ENCODE measurements around the gene GIT2.
"Not testable (repeated sequence)": the region's sequence is repeated elsewhere in the genome, so short reads cannot be mapped to it uniquely, and the experiment has no call there.

Gene GIT2

DNA sequence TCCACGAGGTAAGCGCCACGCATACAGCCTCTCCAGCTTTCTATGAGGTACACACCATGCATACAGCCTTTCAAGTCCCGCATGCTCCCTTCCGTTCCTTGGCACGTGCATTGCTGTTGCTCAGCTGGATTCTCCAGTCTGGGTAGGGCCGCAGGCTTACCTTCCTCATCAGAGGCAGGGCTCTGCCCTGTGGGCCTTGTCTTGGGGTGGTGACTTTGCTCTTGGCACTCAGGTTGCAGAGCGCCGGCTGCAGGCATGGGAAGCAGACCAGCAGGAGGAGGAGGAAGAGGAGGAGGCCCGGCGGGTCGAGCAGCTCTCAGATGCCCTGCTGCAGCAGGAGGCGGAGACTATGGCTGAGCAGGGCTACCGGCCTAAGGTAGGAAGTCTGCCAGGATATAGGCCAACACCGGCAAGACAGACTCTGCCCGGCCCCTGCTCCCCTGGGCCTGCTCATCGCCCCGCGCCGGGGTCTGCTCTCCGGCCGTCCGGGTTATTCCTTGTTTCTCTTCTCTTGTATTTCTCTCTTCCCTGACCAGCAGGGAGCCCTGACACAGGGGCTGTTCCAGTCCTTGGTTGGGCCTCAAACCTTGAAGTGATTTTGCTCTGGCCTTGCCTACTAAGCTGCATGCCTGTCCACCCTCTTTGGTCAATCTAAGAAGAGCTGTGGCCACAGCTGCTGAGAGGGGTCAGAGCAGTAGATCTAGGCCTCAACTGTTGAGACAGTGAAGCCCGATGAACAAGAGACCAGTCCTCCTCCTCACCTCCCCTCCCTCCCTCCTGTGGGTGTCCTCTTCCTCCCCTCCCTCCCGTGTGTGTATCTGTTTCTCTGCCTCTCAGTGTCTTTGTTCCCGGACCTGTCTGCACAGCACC is 80.8 kb downstream of the GIT2 start:
- DNase-seq = no peak

DNA sequence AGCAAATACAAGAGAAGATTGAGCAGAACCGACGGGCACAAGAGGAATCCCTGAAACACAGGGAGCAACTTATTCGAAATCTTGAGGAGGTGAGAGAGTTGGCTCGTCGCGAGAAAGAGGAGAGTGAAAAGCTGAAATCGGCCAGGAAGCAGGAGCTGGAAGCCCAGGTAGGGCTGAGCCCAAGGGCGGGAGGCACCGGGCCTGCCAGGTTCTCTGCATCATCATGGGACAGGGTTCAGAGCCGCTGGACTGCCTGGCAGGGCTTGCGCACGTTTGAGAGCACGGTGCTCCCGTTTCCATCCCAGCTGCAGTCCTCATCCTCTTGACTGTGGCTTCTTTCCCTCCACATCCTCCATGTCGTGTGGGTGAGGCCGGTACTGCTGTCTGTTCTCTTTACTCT is 81.7 kb downstream of the GIT2 start:
- no peak for DNase-seq

DNA sequence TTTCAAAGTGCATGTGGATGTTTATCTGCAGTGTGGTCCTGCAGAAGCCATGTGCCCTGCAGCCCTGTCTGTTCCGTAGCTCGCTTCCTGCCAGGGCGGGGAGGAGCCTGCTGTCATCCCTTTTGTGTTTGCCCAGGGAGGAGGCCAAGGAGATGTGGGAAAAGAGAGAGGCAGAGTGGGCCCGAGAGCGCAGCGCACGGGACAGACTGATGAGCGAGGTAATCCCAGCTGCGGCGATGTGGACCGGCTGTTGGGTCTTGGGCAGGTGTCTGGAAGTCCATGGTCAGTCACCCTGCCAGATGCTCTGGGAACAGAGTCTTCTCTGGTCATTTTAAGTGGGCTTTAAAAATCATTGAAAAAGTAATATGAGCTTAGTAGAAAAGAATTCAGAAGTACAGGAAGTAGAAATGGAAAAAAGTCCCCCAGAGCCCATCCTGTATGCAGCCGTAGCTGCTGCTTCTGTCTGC is 83.3 kb downstream of the GIT2 start:
- DNase-seq = no peak

DNA sequence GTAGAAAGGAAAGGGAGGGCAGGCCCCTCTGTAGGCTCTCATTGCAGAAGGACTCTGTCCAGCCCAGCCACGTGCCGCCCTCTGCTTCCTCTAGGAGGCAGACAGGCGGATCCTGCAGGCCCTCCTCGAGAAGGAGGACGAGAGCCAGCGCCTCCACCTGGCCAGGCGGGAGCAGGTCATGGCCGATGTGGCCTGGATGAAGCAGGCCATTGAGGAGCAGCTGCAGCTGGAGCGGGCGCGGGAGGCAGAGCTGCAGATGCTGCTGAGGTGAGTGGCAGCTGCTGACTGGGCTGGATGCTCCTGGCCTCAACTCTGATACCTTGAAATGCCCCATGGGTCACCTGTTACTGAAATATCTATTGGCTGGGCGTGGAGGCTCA is 85.2 kb downstream of the GIT2 start:
- DNase-seq = no peak

DNA sequence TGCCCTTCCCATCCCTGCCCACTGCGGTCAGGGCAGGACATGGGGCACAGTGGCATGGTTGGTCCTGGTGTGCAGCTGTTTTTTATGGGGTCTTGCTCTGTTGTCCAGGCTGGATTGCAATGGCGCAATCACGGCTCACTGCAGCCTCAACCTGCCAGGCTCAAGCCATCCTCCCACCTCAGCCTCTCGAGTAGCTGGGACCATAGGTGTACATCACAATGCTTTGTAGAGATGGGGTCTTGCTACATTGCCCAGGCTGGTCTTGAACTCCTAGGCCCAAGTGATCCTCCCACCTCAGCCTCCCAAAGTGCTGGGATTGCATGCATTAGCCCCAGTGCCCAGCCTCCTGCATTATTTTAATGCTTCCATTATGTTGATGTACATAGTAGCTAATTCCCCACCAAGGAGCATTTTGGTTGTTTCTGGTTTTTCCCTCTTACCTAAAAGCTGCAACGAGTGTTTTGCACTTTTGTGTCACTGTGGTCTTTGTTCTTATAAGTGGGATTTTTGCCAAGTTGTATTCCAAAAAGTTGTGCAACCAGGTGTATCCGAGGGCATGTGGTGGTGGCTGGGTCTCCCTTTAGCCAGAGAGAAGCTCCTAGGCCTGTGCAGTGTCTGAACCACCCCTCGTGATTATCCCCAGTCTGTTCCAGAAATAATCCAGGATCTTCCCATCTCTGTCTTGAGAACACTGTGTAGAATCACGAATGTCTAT is 85.8 kb downstream of the GIT2 start:
- no peak for DNase-seq

DNA sequence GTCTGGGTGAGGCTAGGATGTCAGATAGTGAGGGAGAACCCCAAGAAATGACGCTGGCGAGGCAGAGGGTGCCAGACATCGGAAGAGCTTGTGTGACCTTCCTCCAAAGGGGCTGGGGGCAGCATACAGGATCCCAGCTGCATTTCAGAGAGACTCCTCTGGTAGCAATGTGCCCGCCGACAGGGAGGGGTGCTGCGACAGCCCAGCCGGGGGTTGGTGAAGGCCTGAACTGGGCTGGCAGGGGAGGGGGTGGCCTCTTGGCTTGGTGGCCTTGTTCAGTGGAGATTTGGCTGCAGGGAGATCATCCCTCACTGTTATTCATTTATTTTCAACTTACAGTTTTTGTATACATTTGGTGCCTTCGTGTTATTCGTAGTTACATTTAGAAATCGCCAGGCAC is 90.9 kb downstream of the GIT2 start:
- DNase-seq = no peak

DNA sequence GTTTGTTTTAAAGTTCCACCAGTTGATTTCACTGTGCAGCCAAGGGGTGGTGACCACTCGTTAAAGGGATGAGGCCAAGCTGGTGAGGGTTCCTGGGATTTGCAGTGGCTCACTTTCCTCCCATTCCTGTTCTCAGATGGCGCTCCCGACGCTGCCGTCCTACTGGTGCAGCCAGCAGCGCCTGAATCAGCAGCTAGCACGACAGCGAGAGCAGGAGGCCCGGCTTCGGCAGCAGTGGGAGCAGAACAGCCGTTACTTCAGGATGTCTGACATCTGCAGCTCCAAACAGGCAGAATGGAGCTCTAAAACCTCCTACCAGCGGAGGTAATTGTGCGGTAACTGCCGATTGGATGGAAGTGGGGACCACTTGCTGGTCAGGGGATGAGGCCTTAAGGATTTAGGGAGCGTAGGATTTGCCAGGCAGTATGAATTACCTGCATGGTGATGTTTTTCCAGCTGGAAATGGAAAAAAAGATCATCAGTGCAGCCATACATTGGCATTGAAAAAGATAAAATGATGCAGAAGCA is 93.2 kb downstream of the GIT2 start:
- no peak for DNase-seq

DNA sequence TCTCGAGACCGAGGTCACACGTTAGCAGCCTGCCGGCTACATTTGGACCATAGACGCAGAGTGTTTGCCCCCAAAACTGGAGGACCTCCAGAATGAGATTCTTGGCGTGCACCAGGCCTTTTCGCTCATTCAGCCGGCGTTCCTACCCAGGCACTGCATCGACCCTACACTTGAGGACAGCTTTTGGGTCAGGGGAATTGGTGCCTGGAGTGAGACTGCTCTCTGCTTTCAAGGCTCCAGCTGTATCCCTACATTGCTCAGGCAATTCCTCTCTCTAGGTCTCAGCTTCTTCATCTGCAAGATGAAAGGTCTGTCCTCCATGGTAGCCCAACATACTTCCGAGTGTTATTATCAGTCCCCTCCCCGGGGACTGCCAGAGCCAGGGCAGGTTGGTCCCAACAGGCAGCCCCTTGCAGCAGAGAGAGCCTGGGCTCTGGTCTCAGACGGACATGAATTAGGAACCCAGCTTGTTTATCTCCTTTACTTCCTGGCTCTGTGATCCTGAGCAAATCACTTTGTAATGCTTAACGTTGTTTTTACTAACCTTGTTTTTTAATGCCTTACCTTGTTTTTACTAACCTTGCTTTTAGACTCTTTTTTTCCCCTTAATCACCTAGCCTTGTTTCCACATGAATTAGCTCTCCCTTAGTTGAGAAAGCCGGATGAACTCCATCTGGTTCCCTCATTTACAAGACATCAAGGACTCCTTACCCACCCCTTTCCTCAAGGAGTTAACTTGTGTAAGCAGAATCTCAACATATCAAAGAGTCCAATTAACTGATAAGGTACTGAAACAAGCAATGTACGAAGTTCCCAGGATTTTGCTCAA is 95.2 kb downstream of the GIT2 start:
- no peak for DNase-seq

DNA sequence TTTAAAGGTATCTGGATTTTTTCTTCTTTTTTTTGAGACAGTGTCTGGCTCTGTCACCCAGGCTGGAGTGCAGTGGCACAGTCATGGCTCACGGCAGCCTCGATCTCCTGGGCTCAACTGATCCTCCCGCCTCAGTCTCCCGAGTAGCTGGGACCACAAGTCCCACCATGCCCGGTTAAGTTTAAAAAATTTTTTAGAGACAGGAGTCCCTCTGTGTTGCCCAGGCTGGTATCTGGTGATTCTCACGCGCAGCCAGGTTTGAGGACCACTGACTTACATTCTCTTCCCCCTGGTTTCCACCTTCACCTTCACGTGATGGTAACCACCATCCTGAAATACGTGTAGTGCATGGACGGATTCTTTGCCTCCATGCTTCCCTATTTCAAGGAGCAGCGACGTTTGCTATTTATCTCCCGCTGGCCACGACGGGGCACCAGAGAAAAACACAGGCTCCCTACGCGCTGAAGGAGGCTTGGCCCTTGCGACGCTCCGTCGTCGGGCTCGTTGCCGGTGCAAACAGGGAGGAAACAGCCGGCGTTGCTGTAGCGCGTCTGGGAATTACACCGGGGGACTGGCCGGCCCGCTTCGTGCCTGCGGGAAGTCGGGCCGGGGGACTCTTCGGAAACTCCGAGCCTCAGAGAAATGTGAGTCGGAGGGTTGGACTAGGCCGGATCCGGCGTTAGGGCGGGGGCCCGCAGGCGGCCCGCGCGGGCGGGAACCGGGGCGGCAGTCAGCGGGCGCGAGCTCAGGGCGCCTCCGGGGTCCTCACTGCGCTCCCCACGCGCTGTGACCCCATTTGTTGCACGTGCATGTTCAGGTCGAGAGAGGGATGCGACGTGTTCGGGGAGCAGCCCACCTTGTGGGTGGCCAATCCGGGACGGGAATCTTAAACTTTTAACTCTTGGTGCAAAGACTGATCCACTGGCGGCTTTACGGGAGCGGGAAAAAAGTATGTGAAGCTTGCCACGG is 96.1 kb downstream of the GIT2 start, which contains the start of gene TCHP:
TSS of gene TCHP (plus strand) at position 492 of the 969 bp plus-strand sequence. CDS start 2,753 bp downstream, outside the sequence.
- DNase-seq = peak; percentile 88

DNA sequence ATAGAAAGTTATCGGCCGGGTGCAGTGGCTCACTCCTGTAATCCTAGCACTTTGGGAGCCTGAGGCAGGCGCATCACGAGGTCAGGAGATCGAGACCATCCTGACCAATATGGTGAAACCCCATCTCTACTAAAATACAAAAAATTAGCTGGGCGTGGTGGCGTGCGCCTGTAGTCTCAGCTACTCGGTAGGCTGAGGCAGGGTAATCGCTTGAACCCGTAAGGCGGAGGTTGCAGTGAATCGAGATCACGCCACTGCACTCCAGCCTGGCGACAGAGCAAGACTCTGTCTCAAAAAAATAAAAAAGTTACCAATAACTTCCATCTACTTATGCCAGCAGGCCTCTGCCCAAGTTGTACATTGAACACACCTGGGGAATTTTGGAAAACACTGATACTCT is 96.8 kb downstream of the GIT2 start:
- DNase-seq = not testable (repeated sequence)

DNA sequence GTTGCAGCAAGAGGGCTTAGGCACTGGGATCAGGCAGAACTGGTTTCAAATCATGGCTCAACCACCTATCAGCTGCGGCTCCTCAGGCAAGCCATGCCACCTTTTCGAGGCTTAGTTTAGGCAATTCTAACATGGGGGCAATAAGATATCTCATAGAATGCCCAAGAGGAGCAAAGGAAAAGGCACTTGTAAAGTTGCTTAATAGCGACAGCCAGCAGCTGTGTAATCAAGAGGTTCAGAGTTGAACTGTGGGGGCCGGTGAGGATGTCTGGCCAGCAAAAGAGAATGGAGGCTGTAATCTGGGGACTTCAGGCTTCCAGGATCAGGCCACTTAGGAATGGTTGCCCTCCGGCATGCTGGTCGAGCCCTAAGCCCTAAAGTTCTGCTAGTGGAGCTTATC is 99.1 kb downstream of the GIT2 start:
- no peak for DNase-seq

DNA sequence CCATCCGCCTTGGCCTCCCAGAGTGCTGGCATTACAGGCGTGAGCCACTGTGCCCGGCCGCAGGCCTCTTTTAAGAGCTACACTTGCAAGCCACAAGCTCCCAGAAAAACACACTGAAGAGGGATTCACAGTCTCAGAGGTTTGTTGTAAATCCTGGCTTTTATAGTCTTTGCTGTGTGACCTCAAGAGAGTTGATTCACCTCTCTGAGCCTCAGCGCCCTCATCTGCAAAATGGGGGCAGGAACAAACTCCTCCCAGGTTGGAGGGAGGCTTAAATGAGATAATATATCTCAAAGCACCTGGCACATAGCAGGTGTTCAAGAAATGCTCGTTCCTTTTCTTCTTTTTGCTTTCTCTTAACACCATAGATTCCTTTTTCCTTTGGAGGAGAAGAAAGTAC is 100.0 kb downstream of the GIT2 start:
- DNase-seq = no peak

DNA sequence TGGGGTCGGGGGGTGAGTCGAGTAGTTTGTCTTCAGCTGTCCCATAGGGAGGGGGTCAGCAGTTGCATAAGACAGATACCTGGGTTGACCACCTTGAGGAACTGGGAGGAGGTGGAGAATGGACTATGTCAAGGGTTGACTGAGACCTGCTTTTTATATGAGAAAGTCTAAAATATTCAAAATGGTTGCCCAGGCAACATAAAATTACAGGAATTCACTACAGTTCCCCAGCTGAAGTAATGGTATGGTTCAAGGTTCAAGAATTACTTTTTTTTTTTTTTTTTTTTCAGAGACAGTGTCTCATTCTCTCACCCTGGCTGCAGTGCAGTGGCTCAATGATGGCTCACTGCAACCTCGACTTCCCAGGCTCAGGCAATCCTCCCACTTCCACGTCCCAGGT is 101.2 kb downstream of the GIT2 start:
- DNase-seq = no peak

DNA sequence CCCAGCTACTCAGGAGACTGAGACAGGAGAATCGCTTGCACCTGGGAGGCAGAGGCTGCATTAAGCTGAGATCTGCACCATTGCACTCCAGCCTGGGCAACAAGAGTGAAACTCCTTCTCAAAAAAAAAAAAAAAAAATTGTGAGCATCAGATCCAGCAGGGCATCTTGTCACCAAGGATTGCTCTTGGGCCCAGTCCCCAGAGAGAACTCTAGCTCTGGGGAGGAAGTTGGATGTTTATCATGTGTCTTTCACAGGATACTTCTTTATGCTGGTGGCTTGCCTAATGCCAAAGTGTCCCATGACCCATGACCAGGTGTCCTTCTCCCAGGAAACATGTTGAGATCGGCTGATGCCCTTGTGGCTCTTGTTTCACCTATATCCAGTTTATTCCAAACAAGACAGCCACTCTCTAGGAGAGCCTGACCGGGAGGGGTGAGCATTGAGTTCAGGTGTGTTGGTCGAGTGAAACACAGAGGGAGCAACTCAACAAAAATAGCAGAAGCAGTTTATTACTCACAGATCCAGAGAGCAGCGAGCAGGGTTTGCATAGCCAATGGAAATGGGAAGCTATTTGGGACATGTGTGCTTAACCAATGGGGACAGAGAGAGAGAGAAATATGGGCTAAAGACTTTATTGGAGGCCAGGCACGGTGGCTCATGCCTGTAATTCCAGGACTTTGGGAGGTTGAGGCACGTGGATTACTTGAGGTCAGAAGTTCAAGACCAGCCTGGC is 102.7 kb downstream of the GIT2 start:
- DNase-seq = no peak

DNA sequence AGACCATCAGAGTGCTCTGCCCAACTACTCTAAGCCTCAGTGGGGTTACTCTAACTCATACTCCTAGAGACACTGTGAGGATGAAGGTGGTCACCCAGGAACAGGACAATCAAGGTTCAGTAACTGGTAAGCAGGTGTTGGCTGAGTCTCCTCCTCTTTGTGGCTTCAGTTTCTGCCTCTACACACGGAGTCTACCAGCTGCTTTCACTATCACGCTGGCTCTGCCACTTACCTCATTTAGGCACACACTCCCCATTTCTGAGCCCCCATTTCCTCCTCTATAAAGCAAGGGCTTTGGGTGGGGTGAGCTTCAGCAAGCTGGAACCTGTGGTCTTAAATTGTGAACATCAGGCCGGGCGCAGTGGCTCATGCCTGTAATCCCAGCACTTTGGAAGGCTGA is 103.4 kb downstream of the GIT2 start:
- no peak for DNase-seq

DNA sequence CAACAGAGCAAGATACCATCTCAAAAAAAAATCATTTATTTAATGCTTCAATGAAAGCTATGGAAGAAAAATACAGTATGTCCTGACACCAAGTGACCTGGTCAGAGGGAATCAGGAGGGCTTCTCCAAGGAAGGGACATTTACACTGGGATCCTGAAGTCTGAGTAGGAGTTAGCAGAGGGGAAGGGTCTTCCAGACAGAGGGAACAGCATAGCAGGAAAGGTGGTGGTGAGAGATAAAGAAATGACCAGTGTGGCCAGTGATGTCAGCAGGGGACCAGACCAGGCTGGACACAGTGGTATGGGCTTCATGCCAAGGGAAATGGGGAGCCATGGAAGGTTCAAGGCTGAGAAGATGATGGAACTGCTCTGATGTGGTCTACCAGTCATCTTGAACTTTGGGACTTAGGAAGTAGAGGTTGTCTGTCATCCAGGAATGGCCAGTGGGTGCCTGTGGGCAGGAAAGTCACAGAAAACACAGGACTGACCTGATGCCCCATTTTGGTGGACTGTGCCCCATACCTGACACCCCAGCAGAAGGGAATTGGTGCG is 103.9 kb downstream of the GIT2 start:
- no peak for DNase-seq

DNA sequence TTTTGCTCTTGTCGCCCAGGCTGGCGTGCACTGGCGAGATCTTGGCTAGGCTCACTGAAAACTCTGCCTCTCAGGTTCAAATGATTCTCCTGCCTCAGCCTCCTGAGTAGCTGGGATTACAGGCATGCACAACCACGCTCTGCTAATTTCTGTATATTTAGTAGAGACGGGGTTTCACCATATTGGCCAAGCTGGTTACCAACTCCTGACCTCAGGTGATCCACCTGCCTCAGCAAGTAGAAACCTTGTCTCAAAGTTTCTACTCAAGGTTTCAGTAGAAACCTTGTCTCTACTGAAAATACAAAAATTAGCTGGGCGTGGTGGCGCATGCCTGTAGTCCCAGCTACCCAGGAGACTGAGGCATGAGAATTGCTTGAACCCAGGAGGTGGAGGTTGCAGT is 104.4 kb downstream of the GIT2 start:
- DNase-seq = not testable (repeated sequence)

DNA sequence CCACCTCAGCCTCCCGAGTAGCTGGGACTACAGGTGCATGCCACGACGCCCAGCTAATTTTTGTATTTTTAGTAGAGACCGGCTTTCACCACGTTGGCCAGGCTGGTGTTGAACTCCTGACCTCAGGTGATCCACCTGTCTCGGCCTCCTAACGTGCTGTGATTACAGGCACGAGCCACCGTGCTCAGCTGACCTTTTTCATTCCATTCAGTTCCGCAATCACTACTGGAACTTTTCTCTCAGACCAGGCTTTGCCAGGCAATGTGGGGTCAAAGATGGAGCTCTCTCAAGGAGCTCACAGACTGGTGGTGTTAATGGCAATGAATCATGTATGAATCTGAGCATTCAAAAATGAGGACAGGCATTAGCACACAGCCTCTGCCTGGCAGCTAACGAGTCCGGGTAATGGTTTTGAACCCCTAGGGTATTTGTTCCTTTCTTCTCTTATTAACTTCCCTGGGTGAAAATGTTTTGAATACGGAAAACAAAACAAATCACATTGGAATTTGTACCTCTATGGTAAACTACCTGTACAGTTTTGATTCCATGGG is 105.5 kb downstream of the GIT2 start:
- DNase-seq = no peak

DNA sequence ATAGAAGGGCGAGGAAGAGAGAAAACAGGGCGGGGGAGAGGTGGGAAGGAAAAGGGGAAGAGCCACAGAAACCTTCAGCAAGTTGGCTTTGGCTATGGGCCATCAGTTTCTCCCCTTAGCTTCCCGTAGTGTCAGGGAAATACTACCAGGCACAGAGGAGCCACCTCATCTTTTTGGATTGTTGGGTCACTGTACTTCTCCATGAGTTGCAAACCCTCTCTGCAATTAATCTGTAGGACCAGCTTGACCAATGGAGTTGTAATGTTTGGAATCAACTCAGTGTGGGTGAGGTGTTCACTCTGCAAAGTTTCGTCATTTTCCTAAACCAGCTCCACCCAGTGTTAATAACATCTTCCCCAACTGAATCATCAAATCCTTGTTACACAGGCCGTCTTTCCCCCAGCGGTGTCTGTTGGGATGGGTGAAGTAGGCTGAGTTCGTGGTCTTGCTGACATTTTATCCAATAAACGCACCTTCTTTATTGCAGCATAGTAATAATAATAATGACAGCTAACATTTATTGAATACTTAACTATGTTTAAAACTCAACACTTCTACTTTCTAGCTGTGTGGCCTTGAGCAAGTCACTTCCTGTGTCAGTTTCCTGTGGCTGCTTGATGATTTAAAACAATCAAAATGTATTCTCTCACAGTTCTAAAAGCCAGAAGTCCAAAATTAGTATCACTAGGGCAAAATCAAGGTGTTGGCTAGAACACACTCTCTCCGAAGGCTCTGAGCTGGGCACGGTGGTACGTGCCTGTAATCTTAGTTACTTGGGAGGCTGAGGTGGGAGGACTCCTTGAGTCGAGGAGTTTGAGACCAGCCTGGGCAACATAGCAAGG is 107.8 kb downstream of the GIT2 start:
- peak; percentile 96 for DNase-seq

All from fibroblast of skin of right quadriceps (primary cell).